Right atrium auricular region (tissue), 2 donors: ENCODE results near the gene HSD17B12. TPM values are rescaled to one million over a fixed set of nuclear protein-coding genes. Genes with fewer than 3 reads are reported as not detected.

Experiments used
- DNase-seq: peaks from one replicate; pipeline ENCODE4 v3.0.0-alpha.2; 2019; ENCODE audit warnings: low spot score
- H3K27ac ChIP-seq, 2 donors: fragments of 200-600 bp; sonication (generic); 1 replicate in 1 of 2; 2 replicates in 1 of 2; pipeline ENCODE4 v1.5.1; 2016 to 2019
- H3K27me3 ChIP-seq, 2 donors: fragments of 200-600 bp; sonication (generic); one replicate each; pipeline versions ENCODE4 v1.5.1 to v1.6.0; 2017 to 2019
- H3K36me3 ChIP-seq: fragments of 200-600 bp; sonication (generic); one replicate; pipeline ENCODE4 v1.5.1; 2016
- H3K4me1 ChIP-seq, 2 donors: fragments of 200-600 bp; sonication (generic); one replicate each; pipeline versions ENCODE4 v1.5.1 to v1.6.0; 2017 to 2019
- H3K4me3 ChIP-seq, 2 donors: fragments of 200-600 bp; sonication (generic); 1 replicate in 1 of 2; 2 replicates in 1 of 2; pipeline ENCODE4 v1.5.1; 2017 to 2019; ENCODE audit warnings: mild to moderate bottlenecking in 1 of 2, moderate library complexity in 1 of 2
- H3K9me3 ChIP-seq, 2 donors: fragments of 200-600 bp; sonication (generic); one replicate each; pipeline ENCODE4 v1.5.1; 2019
- total RNA-seq, 2 donors: library from RNA; depleted of rRNA; stranded (reverse); fragments of >200 nt; gene quantifications; one replicate each; pipeline ENCODE4 v1.1.0, GENCODE V29; 2016
- TF ChIP-seq, protein P1 (sequence below), 2 donors: fragments of 200-600 bp; sonication (generic); IDR thresholded peaks; one replicate each; pipeline ENCODE4 v1.5.1; 2019; ENCODE audit warnings: antibody characterized with exemption in 2 of 2

The HSD17B12 gene
- total RNA-seq, 2 donors from 2014 or later, result 61.4 to 108 TPM

GRCh38 chr11:43784301-43784700, 103.8 kb downstream of the HSD17B12 start:
- Histone ChIP-seq H3K27me3 (no peaks in the 10 kb centered on the region), H3K36me3 (peaks cover 6% of the 10 kb centered on the region), H3K27ac (no peak overlapping the region), H3K9me3 (peaks cover 6 to 17% of the 10 kb centered on the region in 2 donors), H3K4me1 (no peaks in the 10 kb centered on the region), H3K4me3 (no peak overlapping the region)
- TF ChIP-seq, protein P1, sequence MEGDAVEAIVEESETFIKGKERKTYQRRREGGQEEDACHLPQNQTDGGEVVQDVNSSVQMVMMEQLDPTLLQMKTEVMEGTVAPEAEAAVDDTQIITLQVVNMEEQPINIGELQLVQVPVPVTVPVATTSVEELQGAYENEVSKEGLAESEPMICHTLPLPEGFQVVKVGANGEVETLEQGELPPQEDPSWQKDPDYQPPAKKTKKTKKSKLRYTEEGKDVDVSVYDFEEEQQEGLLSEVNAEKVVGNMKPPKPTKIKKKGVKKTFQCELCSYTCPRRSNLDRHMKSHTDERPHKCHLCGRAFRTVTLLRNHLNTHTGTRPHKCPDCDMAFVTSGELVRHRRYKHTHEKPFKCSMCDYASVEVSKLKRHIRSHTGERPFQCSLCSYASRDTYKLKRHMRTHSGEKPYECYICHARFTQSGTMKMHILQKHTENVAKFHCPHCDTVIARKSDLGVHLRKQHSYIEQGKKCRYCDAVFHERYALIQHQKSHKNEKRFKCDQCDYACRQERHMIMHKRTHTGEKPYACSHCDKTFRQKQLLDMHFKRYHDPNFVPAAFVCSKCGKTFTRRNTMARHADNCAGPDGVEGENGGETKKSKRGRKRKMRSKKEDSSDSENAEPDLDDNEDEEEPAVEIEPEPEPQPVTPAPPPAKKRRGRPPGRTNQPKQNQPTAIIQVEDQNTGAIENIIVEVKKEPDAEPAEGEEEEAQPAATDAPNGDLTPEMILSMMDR (IDR thresholded peaks at IDR 0.05), result no peak
- DNase-seq, result no peak

GRCh38 chr11:43784866-43785265, 104.3 kb downstream of the HSD17B12 start:
- no peaks in the 10 kb centered on the region for H3K4me1 ChIP-seq
- TF ChIP-seq, protein P1 (IDR thresholded peaks at IDR 0.05), result no peak
- DNase-seq, result no peak
- no peak overlapping the region for H3K27ac ChIP-seq
- H3K27me3 ChIP-seq, result no peaks in the 10 kb centered on the region
- peaks cover 6% of the 10 kb centered on the region for H3K36me3 ChIP-seq
- H3K4me3 ChIP-seq, result no peak overlapping the region
- H3K9me3 ChIP-seq, result peaks cover 6 to 17% of the 10 kb centered on the region in 2 donors

GRCh38 chr11:43785318-43785717, 104.8 kb downstream of the HSD17B12 start:
- H3K36me3 ChIP-seq, result peaks cover 6% of the 10 kb centered on the region
- TF ChIP-seq, protein P1 (IDR thresholded peaks at IDR 0.05), result no peak
- no peaks in the 10 kb centered on the region for H3K27me3 ChIP-seq
- H3K27ac ChIP-seq, result no peak overlapping the region
- no peak for DNase-seq
- no peaks in the 10 kb centered on the region for H3K4me1 ChIP-seq
- peaks cover 6 to 17% of the 10 kb centered on the region in 2 donors for H3K9me3 ChIP-seq
- no peak overlapping the region for H3K4me3 ChIP-seq

DNA sequence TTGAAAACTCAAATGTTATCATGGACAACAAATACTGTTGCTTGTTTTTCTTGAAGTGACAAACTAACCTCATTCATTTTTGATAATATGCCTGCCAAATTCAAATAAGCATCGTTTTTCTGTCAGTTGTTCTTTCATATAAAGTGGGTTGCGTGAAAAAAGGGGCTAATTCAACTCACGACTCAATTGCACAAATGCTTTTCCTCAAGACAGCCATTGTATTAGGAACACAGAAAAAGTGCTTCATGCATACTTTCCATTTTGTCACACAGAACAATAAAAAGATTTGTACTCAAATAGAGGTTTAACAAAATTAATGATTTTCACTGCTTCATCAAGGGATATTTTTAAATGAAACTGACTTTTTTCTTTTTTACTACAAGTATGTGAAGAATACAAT, 105.5 kb downstream of the HSD17B12 start:
- Histone ChIP-seq H3K4me3 (no peak overlapping the region), H3K36me3 (peaks cover 6% of the 10 kb centered on the region), H3K27ac (no peak overlapping the region), H3K27me3 (no peaks in the 10 kb centered on the region), H3K9me3 (peaks cover 6 to 17% of the 10 kb centered on the region in 2 donors), H3K4me1 (no peaks in the 10 kb centered on the region)
- no peak for DNase-seq
- TF ChIP-seq, protein P1 (IDR thresholded peaks at IDR 0.05), result no peak

GRCh38 chr11:43787824-43788223, 107.3 kb downstream of the HSD17B12 start:
- Histone ChIP-seq H3K36me3 (peaks cover 6% of the 10 kb centered on the region), H3K27ac (no peak overlapping the region), H3K4me1 (no peaks in the 10 kb centered on the region), H3K4me3 (no peak overlapping the region), H3K27me3 (no peaks in the 10 kb centered on the region), H3K9me3 (peaks cover 6 to 17% of the 10 kb centered on the region in 2 donors)
- TF ChIP-seq, protein P1 (IDR thresholded peaks at IDR 0.05), result no peak
- DNase-seq, result no peak

- no peak overlapping the region for H3K27ac ChIP-seq
- TF ChIP-seq, protein P1 (IDR thresholded peaks at IDR 0.05), result no peak
These were observed 107.9 kb downstream of the HSD17B12 start for GRCh38 chr11:43788421-43788820.

More at GRCh38 chr11:43788421-43788820, 107.9 kb downstream of the HSD17B12 start:
- Histone ChIP-seq H3K9me3 (peaks cover 6 to 16% of the 10 kb centered on the region in 2 donors), H3K4me1 (no peaks in the 10 kb centered on the region), H3K27me3 (no peaks in the 10 kb centered on the region), H3K36me3 (peaks cover 6% of the 10 kb centered on the region), H3K4me3 (no peak overlapping the region)
- no peak for DNase-seq
